GM23248 (cell line): ENCODE data around the gene HEY2. TPM values are rescaled to one million over a fixed set of nuclear protein-coding genes. Genes with fewer than 3 reads are reported as not detected.
"Not testable (repeated sequence)": the region's sequence is repeated elsewhere in the genome, so short reads cannot be mapped to it uniquely, and the experiment has no call there.

Experiments
- DNase-seq: peaks from one replicate; pipeline ENCODE4 v3.0.0-alpha.2; 2015
- H2AFZ ChIP-seq: fragments of 200-600 bp; sonication (generic); 2 replicates; pipeline ENCODE4 v1.6.1; 2016; ENCODE audit warnings: antibody characterized with exemption
- H3F3A ChIP-seq: fragments of 200-600 bp; sonication (generic); 2 replicates; pipeline ENCODE4 v1.6.1; 2016; ENCODE audit warnings: mild to moderate bottlenecking, antibody characterized with exemption, mixed run types; ENCODE audit not compliant: insufficient read depth
- H3K27ac ChIP-seq: fragments of 200-600 bp; sonication (generic); 2 replicates; pipeline ENCODE4 v1.5.1; 2016; ENCODE audit warnings: mild to moderate bottlenecking
- H3K27me3 ChIP-seq: fragments of 200-600 bp; sonication (generic); replicated peaks from 2 replicates; pipeline ENCODE4 v1.6.1; 2016; ENCODE audit warnings: mild to moderate bottlenecking; ENCODE audit not compliant: insufficient read depth
- H3K36me3 ChIP-seq: fragments of 200-600 bp; sonication (generic); 2 replicates; pipeline ENCODE4 v1.6.1; 2016; ENCODE audit warnings: low read depth, mild to moderate bottlenecking
- H3K4me1 ChIP-seq: fragments of 200-600 bp; sonication (generic); 2 replicates; pipeline ENCODE4 v1.6.1; 2016; ENCODE audit warnings: mild to moderate bottlenecking; ENCODE audit not compliant: insufficient read depth
- H3K4me2 ChIP-seq: fragments of 200-600 bp; sonication (generic); one replicate; pipeline ENCODE4 v1.6.1; 2016; ENCODE audit warnings: mild to moderate bottlenecking; ENCODE audit not compliant: unreplicated experiment
- H3K4me3 ChIP-seq: fragments of 200-600 bp; sonication (generic); 2 replicates; pipeline ENCODE4 v1.5.1; 2016; ENCODE audit warnings: mild to moderate bottlenecking
- H3K79me2 ChIP-seq: fragments of 200-600 bp; sonication (generic); 2 replicates; pipeline ENCODE4 v1.6.1; 2016; ENCODE audit warnings: mild to moderate bottlenecking; ENCODE audit not compliant: insufficient read depth
- H3K9ac ChIP-seq: fragments of 200-600 bp; sonication (generic); 2 replicates; pipeline ENCODE4 v1.6.1; 2016; ENCODE audit warnings: mild to moderate bottlenecking
- H3K9me2 ChIP-seq: fragments of 200-600 bp; sonication (generic); 2 replicates; pipeline ENCODE4 v1.6.1; 2016; ENCODE audit warnings: mixed run types, mild to moderate bottlenecking, moderate library complexity; ENCODE audit not compliant: insufficient read depth
- H3K9me3 ChIP-seq: fragments of 200-600 bp; sonication (generic); one replicate; pipeline ENCODE4 v1.6.1; 2017; ENCODE audit warnings: low read depth
- H4K20me1 ChIP-seq: fragments of 200-600 bp; sonication (generic); 2 replicates; pipeline ENCODE4 v1.6.0; 2016; ENCODE audit not compliant: insufficient read depth
- EZH2 ChIP-seq: fragments of 200-600 bp; sonication (generic); IDR thresholded peaks from 2 replicates; pipeline ENCODE4 v1.6.1; 2018; ENCODE audit warnings: antibody characterized with exemption, mild to moderate bottlenecking; ENCODE audit not compliant: insufficient read depth, poor library complexity, severe bottlenecking
- EZH2phosphoT487 ChIP-seq: fragments of 200-600 bp; sonication (generic); IDR thresholded peaks from 2 replicates; pipeline ENCODE4 v1.6.1; 2018; ENCODE audit warnings: antibody characterized with exemption, moderate library complexity, mild to moderate bottlenecking, low read depth; ENCODE audit not compliant: insufficient read depth
- WGBS, 2 experiments: methylation state at CpG; one replicate each; pipeline ENCODE4 v1.1.6; 2015 to 2017; ENCODE audit warnings: low lambda C conversion rate in 2 of 2, low coverage in 1 of 2; ENCODE audit errors: missing lambda C conversion rate in 2 of 2; 5-methylcytosine and 5-hydroxymethylcytosine counted together
- in situ Hi-C: fragments of 300-500 bp; cut with MboI; formaldehyde crosslinking; loops from 2 replicates; pipeline ENCODE4 v1.15.0; 2020
- polyA plus RNA-seq: library from polyadenylated mRNA; unstranded; fragments of >200 nt; fragmentation: Nextera tagmentation; extraction: Ambion mirVana; gene quantifications from 2 replicates; pipeline ENCODE4 v1.2.1, GENCODE V29; 2016
- total RNA-seq: library from RNA; depleted of rRNA; stranded (reverse); fragments of >200 nt; shearing (Covaris generic); gene quantifications from 2 replicates; pipeline ENCODE4 v1.2.3, GENCODE V29; 2014

HEY2 gene
- total and polyA plus RNA-seq, 2 experiments from 2014 or later = not detected

DNA sequence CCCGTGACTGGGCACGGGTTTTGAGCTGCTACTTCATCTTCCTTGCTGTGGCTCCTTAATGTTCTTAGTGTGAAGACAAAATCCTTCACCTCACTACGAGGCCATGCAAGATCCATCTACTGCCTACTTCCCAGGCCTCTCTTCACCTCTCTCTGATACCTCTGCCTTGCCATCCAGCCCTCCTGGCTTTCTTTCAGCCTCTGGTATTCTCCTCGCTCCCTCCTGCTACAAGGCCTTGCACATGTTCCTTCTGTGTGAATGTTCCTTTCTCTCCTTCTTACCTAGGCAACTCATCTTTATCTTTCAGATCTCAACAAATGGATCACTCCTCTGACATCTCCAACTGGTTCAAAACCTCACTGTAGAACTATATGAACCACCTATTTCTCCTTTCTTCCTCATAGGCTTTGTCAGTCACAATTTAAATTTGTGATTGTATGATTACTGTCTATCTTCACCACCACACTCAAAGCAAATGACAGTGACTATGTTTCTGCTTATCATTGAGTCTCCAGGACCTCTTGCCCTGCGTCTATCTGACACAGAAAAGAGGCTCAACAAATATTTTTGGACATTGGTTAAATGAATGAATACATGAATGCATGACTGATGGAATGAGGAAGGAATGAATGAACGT, 19.8 kb downstream of the HEY2 start:
- in situ Hi-C loops = loop anchor here (25.0 kb wide), 2 partner anchors 607 to 907 kb away; partner anchors contain the start of gene TPD52L1
- Histone ChIP-seq H3K27ac (no peak overlapping the region), H3K9me2 (no peaks in the 10 kb centered on the region), H4K20me1 (no peaks in the 10 kb centered on the region), H3K4me1 (no peaks in the 10 kb centered on the region), H3F3A (no peaks in the 10 kb centered on the region), H3K79me2 (no peaks in the 10 kb centered on the region), H3K27me3 (peaks cover 34% of the 10 kb centered on the region), H3K4me3 (no peak overlapping the region), H3K9ac (no peak overlapping the region), H3K36me3 (no peaks in the 10 kb centered on the region), H3K9me3 (no peaks in the 10 kb centered on the region), H2AFZ (no peak overlapping the region), H3K4me2 (no peak overlapping the region)
- TF ChIP-seq EZH2phosphoT487 (no peak), EZH2 (no peak)
- DNase-seq = no peak
- WGBS, 2 experiments = 40 to 43% methylated on average over 6 of the region's 6 CpGs

DNA sequence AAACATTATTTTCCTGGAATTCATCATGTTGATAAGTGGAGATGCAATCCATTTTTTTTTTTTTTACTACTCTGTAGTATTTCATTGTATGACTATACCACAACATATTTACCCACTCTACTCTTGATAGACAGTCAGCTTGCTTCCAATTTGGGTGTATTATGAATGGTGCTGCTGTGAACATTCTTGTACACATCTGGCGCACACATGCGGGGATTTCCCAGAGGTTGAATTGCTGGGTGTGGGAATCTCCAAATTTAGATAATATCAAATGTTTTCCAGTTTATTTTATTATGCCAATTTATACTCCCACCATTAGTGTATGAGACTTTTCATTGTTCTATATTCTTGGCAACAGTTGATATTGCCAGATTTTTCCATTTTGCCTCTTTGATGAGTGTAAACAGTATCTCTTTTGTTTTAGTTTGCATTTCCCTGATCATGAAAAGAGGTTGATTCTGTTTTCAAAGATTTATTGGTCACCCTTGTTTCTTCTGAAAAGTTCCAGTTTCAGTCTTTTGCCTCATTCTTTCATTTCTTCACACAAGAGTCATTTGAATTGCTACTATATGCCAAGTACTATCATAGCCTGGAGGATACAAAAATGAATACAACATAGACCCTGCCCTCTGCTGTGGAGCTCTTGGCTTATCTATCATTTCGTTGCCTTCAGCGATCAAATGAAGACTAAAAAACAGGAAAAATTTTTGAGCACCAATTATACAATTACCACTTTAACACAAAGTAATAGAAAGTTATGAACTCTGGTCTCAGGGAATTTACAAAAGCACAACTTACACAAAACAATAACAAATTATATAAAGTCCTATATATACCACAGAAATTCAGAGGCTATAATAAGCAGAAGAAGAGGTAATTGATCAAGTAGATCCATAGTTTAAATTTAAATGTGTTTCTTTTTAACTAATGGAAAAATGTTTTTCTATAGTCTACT, 24.2 kb downstream of the HEY2 start:
- Histone ChIP-seq H3K9me2 (no peaks in the 10 kb centered on the region), H4K20me1 (no peaks in the 10 kb centered on the region), H3K9me3 (no peaks in the 10 kb centered on the region), H3K4me2 (no peak overlapping the region), H3K9ac (no peak overlapping the region), H3F3A (no peaks in the 10 kb centered on the region), H3K79me2 (no peaks in the 10 kb centered on the region), H3K4me3 (no peak overlapping the region), H3K4me1 (no peaks in the 10 kb centered on the region), H2AFZ (no peak overlapping the region), H3K36me3 (no peaks in the 10 kb centered on the region), H3K27ac (no peak overlapping the region), H3K27me3 (peaks cover 15% of the 10 kb centered on the region)
- no peak for DNase-seq
- in situ Hi-C loops = loop anchor here (25.0 kb wide), 2 partner anchors 611 to 911 kb away; partner anchors contain the start of gene TPD52L1
- TF ChIP-seq EZH2 (no peak), EZH2phosphoT487 (no peak)
- 15 to 27% methylated on average over 4 of the region's 4 CpGs for WGBS, 2 experiments

DNA sequence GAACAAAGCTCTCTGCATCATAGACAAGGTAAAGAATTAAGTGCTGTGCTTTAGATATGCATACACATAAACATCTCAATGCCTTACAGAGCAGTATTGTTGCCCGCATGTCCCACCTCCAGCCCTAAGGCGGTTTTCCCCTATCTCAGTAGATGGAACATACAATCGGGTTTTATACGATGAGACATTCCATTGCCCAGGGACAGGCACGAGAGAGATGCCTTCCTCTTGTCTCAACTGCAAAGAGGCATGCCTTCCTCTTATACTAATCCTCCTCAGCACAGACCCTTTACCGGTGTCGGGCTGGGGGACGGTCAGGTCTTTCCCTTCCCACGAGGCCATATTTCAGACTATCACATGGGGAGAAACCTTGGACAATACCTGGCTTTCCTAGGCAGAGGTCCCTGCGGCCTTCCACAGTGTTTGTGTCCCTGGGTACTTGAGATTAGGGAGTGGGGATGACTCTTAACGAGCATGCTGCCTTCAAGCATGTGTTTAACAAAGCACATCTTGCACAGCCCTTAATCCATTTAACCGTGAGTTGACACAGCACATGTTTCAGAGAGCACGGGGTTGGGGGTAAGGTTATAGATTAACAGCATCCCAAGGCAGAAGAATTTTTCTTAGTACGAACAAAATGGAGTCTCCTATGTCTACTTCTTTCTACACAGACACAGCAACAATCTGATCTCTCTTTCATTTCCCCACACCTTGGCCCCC, 26.8 kb downstream of the HEY2 start:
- in situ Hi-C loops, H3K4me2 ChIP-seq, H3K4me1 ChIP-seq, H3K36me3 ChIP-seq, H3K79me2 ChIP-seq, H3K9ac ChIP-seq, H3F3A ChIP-seq, H4K20me1 ChIP-seq, H2AFZ ChIP-seq, H3K9me3 ChIP-seq, H3K4me3 ChIP-seq, H3K9me2 ChIP-seq, H3K27ac ChIP-seq, DNase-seq: not testable (repeated sequence)
- 52 to 55% methylated on average over 14 of the region's 14 CpGs for WGBS, 2 experiments
- peaks cover 15% of the 10 kb centered on the region for H3K27me3 ChIP-seq

DNA sequence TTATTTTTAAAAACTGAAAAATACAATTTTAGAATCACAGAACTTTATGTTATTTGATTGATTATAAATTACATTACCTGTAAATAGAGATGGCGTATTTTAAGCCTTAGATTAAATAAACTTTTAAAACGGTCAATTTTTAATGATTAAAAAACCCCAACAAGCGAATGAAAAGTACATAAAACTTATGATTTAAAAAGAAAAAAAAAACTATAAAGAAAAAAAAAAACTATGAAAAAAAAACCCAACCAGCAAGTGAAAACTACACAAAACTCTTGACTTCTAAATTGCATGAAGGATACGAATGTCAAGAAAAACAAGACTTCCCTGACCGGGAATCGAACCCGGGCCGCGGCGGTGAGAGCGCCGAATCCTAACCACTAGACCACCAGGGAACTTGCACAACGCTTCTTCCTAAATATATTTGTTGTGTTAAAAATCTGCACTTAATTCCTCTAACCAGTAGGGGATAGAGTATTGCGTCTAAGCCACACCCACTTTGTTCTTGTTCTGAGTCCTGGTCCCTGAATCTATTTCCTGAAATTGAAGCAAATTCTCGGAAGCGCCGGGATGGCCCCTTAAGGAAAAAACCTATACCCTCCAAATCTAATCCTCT, 30.6 kb downstream of the HEY2 start:
- Histone ChIP-seq H3K27me3 (0 out of 2 replicates have a peak, but pooled peaks cover under 1% of the 10 kb centered on the region), H4K20me1 (no peaks in the 10 kb centered on the region), H3F3A (peaks cover 14% of the 10 kb centered on the region), H3K36me3 (no peaks in the 10 kb centered on the region), H3K4me3 (peak overlapping the region; percentile 89), H3K9me2 (no peaks in the 10 kb centered on the region), H2AFZ (peak overlapping the region; percentile 94), H3K4me2 (peak overlapping the region; percentile 90), H3K9me3 (no peaks in the 10 kb centered on the region), H3K79me2 (peaks cover 16% of the 10 kb centered on the region), H3K4me1 (peaks cover 23% of the 10 kb centered on the region; the same call in 1 of the 2 replicates), H3K9ac (peak overlapping the region; percentile 93), H3K27ac (peak overlapping the region; percentile 95)
- in situ Hi-C loops = no loop called here
- DNase-seq = peak; percentile 95
- TF ChIP-seq EZH2 (no peak), EZH2phosphoT487 (no peak)
- WGBS, 2 experiments = 8 to 9% methylated on average over 17 of the region's 17 CpGs
